Adrenal gland (tissue), 5 donors: ENCODE results near the gene MDM4.

Experiments used
- POLR2A ChIP-seq, 2 donors: fragments of 450-650 bp; IDR thresholded peaks; one replicate each; pipeline ENCODE4 v1.6.1; 2017; ENCODE audit warnings: antibody characterized with exemption in 2 of 2, mild to moderate bottlenecking in 2 of 2, moderate library complexity in 1 of 2
- TF ChIP-seq, protein P1 (sequence below), 6 experiments: fragments of 450-650 bp in 4 of 6; fragments of 200-600 bp in 2 of 6; sonication (generic) in 1 of 6; IDR thresholded peaks; 1 replicate in 5 of 6; 2 replicates in 1 of 6; pipeline versions ENCODE4 v1.5.1 to v1.8.0; 2016 to 2021; ENCODE audit warnings: antibody characterized with exemption in 6 of 6, mild to moderate bottlenecking in 2 of 6, moderate library complexity in 1 of 6
- donor health status: DM: no; HTN: no; CAD: no.

DNA sequence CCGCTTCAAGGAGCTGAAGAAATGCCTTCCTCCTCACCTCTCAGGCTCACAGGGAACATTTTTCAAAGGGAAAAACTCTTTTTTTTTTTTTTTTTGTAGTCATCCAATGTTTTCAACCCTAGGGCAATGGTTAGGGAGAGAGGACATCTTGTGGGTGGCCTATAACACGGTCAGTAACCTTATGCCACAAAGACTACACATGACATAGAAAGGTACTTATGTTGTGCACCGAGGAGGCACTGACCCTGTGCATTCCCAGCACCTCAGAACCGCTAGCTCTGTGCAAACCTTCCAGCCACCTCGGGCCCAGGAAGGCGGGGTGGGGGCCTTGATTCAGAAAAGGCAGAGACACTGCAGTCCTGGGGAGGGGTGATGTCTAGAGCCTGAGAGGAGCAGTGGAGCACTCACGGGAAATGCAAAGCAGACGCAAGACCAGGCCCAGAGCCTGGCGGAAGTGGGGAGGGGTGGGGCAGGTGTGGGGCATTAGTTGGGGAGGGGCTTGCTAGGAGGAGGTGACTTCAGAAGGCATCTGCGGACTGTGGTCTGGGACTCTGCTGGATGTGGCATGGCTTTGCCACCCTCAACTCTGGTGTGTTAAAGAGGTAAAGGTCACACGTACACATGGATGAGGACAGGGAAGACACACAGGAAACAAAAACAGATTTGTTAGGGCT is 68.6 kb downstream of the MDM4 start:
- TF ChIP-seq, protein P1, sequence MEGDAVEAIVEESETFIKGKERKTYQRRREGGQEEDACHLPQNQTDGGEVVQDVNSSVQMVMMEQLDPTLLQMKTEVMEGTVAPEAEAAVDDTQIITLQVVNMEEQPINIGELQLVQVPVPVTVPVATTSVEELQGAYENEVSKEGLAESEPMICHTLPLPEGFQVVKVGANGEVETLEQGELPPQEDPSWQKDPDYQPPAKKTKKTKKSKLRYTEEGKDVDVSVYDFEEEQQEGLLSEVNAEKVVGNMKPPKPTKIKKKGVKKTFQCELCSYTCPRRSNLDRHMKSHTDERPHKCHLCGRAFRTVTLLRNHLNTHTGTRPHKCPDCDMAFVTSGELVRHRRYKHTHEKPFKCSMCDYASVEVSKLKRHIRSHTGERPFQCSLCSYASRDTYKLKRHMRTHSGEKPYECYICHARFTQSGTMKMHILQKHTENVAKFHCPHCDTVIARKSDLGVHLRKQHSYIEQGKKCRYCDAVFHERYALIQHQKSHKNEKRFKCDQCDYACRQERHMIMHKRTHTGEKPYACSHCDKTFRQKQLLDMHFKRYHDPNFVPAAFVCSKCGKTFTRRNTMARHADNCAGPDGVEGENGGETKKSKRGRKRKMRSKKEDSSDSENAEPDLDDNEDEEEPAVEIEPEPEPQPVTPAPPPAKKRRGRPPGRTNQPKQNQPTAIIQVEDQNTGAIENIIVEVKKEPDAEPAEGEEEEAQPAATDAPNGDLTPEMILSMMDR (IDR thresholded peaks at IDR 0.05), result no peak
- TF ChIP-seq POLR2A (IDR thresholded peaks at IDR 0.05), result no peak
